ENCODE data around the gene PRKCH.

Gene PRKCH

DNA sequence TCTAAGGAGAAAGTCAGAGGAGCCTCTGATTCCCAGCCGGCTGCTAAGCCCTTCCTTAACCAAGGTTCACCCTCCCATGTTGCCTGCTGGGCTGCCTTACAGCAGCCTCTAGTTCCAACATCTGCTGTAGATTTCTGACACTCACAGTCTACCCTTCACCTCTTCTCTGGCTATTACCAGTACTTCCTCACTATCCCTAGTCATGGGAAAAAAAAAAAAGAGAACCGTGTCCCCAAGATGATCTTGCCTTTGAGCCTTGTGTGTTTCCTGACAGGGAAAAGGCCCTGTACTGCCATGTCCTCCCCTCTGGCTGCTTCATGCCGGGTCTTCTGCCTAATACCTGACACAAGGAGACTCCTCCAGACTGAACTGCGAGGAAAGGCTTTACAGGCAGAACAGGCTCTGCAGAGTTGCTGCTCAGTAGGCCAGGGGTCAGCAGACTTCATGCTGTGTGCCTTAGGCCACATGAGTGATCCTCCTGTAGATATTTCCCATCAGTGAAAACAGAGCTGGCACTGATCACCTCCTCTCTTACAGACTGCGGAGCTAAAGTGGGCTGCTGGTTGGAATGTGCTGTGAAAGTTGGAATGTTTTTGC lies 46.8 kb downstream of the PRKCH start:
- DNase-seq, result no peak

DNA sequence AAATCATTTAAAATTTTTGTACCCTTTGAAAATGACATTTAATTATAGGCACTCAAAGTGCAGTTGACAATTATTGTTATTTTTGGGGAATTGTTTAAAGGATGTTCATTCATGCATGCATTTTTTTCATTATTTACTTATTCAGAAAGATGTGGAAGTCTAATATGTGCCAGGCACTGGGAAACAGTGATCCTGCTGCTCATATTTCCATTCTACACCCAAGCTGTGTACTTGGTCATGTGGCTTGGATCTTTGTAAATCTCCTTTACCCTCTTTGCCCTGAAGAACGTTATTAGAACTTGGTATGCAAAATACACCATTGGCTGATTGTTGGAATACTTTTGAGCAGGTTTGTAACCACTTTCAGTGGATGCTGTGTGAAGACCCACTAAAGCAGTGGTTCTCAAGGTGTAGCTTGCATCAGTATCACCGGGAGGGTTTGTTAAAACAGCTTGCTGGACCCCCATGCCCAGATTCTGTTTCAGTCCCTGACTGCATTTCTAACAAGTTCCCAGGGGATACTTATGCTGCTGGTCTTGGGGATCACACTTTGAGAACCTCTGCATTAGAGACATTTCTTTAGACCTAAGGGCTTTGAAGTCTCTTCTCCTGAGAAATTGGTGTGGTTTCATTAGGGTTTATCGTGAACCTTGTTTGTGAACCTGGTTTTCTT lies 47.5 kb downstream of the PRKCH start:
- no peak for DNase-seq

DNA sequence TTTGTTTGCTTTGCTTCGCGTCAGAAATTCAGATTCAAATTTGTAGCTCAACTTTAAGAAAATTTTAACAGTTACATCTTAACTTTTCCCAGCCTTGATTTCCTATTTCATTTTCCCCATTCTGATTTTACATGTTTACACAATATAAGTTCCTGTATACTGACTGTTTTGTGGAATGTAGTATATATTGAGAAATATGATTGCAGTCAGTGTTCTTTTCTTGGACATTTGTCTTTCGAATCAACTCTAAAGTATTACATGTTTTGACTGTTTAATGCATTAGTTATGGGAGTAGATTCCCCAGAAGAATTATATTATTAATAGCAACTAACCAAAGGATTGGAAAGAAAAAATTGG lies 48.1 kb downstream of the PRKCH start:
- no peak for DNase-seq

DNA sequence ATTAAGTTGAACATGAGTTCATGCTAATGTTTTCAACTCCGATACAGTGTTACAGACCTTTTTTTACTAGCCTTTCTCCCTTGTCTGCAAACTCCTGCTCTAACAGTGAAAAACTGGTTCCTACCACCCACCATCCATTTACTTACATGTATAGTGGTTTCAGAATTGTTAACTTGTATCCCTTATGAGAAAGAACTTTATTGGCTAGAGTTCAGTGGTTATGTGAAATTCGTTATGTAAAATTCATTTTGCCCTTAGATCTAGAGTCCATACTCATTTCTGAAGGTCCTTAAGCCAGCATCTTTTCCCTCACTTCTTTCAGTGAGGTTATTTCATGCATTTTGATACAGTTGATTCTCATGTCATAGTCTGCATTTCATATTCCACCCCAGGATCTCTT lies 51.0 kb downstream of the PRKCH start:
- DNase-seq, result no peak

DNA sequence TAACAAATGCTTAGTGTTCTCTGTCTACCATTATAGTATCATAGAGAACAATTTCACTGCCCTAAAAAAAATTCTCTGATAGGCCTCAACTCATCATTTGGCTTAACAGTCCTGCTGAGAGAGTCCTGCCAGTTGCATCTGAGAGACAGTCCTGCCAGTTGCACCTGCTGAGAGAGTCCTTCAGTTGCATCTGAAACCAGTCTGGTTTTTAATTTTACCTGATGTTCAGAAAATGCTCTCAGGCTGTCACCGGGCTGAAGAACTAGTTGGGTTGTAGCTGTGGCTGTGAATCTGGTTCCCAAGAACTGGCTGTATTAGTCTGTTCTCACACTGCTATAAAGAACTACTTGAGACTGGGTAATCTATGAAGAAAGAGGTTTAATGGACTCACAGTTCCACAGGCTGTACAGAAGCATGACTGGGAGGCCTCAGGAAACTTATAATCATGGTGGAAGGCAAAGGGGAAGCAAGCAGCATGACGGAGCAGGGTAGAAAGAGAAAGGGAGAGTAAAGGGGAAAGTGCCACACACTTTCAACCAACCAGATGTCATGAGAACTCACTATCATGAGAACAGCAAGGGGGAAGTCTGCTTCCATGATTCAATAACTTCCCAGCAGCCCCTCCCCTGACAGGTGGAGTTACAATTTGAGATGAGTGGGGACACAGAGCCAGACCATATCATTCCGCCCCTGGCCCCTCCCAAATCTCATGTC lies 51.6 kb downstream of the PRKCH start:
- DNase-seq, result no peak

DNA sequence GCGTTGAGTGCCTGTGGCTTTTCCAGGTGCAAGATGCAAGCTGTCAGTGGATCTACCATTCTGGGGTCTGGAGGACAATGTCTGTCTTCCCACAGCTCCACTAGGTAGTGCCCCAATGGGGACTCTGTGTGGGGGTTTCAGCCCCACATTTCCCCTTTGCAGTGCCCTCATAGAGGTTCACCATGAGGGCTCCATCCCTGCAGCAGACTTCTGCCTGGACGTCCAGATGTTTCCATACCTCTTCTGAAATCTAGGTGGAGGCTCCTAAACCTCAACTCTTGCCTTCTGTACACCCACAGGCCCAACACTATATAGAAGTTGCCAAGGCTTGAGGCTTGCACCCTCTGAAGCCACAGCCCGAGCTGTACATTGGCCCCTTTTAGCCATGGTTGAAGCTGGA lies 52.9 kb downstream of the PRKCH start:
- DNase-seq, result no peak

DNA sequence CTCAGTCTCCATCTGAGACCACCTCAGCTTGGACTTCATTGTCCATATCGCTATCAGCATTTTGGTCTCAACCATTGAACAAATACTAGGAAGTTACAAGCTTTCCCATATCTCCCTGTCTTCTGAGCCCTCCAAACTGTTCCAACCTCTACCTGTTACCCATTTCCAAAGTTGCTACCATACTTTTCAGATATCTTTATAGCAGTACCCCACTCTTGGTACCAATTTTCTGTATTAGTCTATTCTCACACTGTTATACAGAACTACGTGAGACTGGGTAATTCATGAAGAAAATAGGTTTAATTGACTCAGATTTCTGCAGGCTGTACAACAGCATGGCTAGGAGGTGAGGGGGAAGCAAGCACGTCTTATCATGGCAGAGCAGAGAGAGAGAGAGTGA lies 53.8 kb downstream of the PRKCH start:
- no peak for DNase-seq

DNA sequence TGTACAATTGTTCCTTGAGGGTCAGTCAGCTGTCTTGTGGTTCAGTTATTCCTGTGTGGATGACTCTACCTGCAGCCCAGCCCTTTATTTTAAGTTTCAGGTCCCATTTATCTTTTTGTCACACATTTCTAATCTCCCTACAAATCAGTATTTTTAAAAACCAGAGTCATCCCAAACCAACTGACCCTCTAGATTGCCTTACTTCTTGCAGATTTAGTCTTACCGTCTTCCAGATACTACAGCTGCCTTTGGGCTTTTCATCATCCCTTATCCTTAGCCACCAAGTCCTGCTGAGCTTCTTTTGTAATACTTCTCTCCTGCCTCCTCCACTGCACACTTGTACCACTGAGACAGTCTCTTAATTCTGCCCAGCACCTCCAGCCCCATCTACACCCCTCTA lies 54.9 kb downstream of the PRKCH start:
- no peak for DNase-seq

DNA sequence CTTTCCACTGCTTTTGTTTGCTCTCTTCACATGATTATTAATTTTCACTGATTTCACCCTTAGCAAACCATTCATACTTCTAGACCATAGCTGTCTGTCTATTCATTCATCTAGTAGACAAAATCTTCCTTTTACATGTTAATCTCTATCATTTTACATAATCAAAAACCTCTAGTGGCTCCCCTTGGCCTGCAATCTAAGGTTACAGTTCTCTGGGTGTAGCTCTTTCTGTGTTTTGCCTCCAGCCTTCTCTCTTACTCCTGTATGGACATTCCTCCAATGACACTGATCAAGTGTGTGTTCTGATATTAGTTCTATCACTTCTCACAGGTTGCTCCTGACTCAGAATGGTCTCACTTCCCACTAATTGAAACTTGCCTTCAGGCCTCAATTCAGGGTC lies 56.4 kb downstream of the PRKCH start:
- no peak for DNase-seq

DNA sequence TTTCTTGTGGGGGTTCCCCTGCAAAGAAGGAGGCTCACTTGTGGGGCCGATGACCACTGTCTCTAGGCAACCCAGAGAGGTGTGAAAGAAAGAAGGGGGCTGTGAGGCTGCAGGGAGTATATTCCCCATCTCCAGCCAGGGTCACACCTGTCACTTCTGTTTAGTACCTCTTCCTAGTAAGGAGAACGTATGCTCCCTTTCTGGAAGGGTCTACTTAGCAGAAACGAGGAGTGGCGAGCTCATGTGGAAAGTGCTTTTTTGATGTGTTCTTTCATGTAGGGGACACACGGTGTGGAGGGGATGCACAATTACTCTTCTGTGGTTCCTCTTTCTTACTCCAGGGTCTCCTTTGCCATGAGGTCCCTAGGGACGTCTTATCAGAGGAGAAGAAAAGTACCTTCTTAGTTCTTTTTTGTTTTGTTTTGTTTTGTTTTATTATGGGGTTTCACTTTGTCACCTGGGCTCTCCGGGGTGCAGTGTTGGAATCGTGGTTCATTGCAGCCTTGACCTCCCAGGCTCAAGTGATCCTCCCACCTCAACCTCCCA lies 58.3 kb downstream of the PRKCH start:
- DNase-seq, result no peak

DNA sequence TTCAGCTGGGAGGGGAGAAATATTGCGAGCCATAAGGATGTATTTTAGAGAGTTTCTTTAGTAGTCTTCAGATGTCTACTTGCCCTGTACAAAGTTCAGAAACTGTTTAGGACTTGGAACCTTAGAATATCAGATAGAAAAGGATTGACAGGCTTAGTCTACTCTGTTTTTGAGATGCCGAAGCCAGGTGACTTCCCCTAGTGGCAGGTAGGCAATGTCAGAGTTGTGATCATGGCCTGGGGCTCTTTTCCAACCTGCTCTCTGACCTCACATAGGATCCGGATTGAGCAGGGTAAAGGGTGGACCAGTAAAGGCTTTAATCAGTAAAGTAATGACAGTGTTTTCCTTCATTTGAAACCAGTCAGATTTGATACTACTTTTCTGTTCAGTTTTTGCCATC lies 59.6 kb downstream of the PRKCH start:
- no peak for DNase-seq

GRCh38 chr14:61381553-61381952 lies 60.2 kb downstream of the PRKCH start:
- no peak for DNase-seq

DNA sequence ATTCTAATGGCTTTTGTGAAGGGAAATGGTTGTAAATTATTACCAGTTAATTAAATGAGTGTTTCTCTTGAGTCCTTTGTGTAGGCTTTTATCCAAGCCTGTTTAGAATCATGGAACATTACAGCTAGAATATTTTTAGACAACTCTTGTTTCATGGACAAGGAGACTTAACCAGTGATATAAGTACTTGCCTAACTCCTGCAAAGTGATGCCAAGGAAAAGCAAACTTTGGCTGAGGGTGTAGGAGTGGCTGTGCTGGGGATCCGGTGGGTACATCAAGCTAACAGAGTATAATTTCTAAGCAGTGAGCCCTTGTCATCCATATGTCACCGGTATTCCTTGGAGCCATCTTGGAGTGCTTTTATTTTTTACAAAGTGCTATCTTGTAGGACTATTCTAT lies 61.5 kb downstream of the PRKCH start:
- DNase-seq, result no peak

DNA sequence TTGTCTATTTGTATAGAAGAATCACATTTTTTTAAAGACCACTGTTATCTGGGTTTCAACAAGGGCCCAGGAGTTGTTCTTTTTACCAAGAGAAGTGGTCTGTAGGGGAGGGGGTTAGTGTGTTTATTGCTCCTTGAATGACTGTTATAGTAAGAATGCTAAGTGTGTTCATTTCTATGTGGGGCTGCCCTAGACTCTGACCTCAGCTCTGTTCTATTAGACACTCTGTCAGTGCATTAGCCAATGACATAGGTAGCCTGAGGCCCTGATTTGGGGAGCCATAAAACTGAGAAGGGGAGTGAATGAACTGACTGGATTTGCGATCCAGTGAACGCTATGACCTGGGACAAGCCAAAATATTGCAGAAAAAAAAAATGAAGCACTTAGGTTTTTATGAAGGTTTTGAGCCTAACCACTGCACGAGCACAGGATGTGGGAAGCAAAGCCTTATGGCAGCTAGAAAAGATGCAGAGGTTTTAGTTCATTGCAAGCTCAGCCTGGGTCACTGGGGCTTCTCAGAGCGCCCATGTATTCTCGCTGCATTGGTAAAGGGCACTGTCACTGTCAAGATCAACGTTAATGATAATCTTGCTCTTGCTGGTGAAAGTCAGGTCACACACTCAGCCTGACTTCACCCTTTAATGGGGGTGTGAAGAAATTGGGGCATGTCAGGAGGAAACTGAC lies 63.8 kb downstream of the PRKCH start:
- DNase-seq, result no peak

GRCh38 chr14:61386173-61386772 lies 64.9 kb downstream of the PRKCH start:
- DNase-seq, result no peak

- no peak for DNase-seq
These were observed 65.7 kb downstream of the PRKCH start for GRCh38 chr14:61387076-61387475.

GRCh38 chr14:61388173-61388975 lies 67.0 kb downstream of the PRKCH start:
- no peak for DNase-seq

DNA sequence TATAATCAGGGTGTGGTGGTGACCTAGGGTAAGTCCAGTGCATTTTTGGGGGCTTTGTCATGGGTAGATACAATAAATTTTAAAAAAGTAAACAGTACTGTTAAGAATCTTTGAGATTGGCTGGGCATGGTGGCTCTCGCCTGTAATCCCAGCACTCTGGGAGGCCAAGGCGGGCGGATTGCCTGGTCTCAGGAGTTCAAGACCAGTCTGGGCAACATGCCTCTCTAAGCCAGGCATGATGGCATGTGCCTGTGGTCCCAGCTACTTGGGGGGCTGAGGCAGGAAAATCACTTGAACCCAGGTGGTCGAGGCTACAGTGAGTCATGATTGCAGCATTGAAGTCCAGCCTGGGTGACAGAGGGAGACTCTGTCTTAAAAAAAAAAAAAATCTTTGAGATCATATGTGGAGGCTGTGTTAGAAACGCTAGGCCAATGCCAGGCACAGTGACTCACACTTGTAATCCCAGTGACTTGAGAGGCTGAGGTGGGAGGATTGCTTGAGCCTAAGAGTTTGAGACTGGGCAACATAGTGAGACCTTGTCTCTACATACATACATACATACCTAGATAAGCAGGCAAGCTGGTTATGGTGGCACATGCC lies 67.7 kb downstream of the PRKCH start:
- DNase-seq, result no peak

DNA sequence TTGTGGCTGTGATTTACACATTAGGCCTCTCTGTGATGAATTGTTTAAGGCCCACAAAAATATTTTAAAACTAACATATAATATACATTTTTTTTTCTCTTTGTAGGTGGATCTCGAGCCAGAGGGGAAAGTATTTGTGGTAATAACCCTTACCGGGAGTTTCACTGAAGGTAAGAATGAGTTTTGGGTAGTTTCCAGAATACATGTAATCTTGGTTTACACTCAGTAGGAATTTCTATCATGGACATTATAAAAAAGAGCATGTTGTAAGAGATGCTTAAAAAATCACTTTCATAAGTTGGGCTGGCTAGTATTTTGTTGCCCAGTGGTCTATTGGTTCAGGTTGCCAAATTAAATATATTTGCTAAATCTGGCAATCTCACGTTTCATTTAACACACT lies 69.7 kb downstream of the PRKCH start:
- peak in 1 of 2 experiments; percentile 34 for DNase-seq

DNA sequence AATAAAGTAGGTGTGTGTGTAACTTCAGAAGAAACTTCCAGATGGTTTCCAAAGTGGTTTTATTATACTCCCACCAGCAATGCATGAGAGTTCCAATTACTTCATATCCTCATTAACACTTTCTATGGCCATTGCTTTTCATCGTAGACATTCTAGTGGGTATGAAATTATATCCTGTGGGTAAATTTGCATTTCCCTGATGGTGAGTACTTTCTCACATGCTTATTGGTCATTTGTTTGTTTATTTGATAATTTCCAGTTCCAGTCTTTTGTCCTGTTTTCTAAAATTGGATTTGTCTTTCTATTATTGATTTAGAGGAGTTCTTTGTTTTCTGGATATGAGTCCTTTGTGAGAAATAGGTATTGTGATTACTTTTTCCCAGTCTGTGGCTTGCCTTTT lies 70.9 kb downstream of the PRKCH start:
- DNase-seq, result no peak

DNA sequence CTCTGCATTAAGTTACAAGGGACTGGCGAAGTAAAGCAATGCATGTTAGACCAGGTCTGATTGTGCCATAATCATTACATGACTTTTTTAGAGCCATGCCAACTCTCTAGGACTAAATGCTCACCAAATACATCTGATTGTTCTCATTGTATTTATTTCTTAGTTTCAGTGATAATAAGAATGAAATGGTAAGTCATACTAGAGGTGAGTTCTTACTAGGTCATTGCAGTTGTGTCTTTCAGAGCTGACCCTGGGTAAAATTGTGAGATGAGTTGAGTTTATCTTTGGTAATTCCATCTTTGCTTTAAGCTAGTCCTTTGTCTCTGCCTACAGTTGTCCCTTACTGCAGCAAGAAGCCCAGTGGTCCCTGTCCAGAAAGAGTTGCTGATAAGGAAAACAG lies 73.2 kb downstream of the PRKCH start:
- no peak for DNase-seq
